Neural cell (in vitro differentiated cells): Measurements from ENCODE around the gene NAAA. TPM values are rescaled to one million over a fixed set of nuclear protein-coding genes. Genes with fewer than 3 reads are reported as not detected.

ENCODE experiments used
- H2AFZ ChIP-seq: fragments of 200-600, 300-800 bp; sonication (generic), shearing (Covaris generic); 2 replicates; pipeline ENCODE4 v1.6.0; 2014; ENCODE audit warnings: low read depth, mild to moderate bottlenecking, antibody characterized with exemption, low read length, moderate library complexity
- H3F3A ChIP-seq: fragments of 200-600 bp; shearing (Covaris generic); 2 replicates; pipeline ENCODE4 v1.6.1; 2016; ENCODE audit warnings: mild to moderate bottlenecking, moderate library complexity, mixed read lengths, antibody characterized with exemption, low read length; ENCODE audit not compliant: insufficient read depth, poor library complexity, severe bottlenecking
- H3K27ac ChIP-seq: fragments of 200-600, 300-800 bp; sonication (generic), shearing (Covaris generic); 2 replicates; pipeline ENCODE4 v1.5.1; 2014; ENCODE audit warnings: mild to moderate bottlenecking, low read length, moderate library complexity
- H3K27me3 ChIP-seq: fragments of 300-800, 200-600 bp; sonication (generic), shearing (Covaris generic); 2 replicates; pipeline ENCODE4 v1.6.0; 2014; ENCODE audit warnings: mild to moderate bottlenecking, low read depth, low read length, moderate library complexity; ENCODE audit not compliant: insufficient read depth
- H3K36me3 ChIP-seq: fragments of 300-800, 200-600 bp; sonication (generic), shearing (Covaris generic); 2 replicates; pipeline ENCODE4 v1.5.1; 2014; ENCODE audit warnings: mild to moderate bottlenecking, antibody characterized with exemption, low read length, moderate library complexity; ENCODE audit not compliant: insufficient read depth
- H3K4me2 ChIP-seq: fragments of 300-800, 200-600 bp; sonication (generic), shearing (Covaris generic); 2 replicates; pipeline ENCODE4 v1.6.0; 2014; ENCODE audit warnings: mild to moderate bottlenecking, low read length
- H3K4me3 ChIP-seq: fragments of 300-800, 200-600 bp; sonication (generic), shearing (Covaris generic); 2 replicates; pipeline ENCODE4 v1.5.1; 2014; ENCODE audit warnings: mild to moderate bottlenecking, low read length, moderate library complexity
- H3K79me2 ChIP-seq: fragments of 200-600 bp; shearing (Covaris generic); replicated peaks from 2 replicates; pipeline ENCODE4 v1.6.0; 2014; ENCODE audit warnings: mild to moderate bottlenecking, low read length, moderate library complexity; ENCODE audit not compliant: insufficient read depth
- H3K9ac ChIP-seq: fragments of 300-800, 200-600 bp; sonication (generic), shearing (Covaris generic); 2 replicates; pipeline ENCODE4 v1.6.1; 2016; ENCODE audit warnings: mild to moderate bottlenecking, low read length, mixed read lengths
- H3K9me2 ChIP-seq: fragments of 200-600 bp; shearing (Covaris generic); 2 replicates; pipeline ENCODE4 v1.6.1; 2016; ENCODE audit warnings: mild to moderate bottlenecking, low read length, mixed read lengths; ENCODE audit not compliant: insufficient read depth
- H3K9me3 ChIP-seq: fragments of 200-600, 300-800 bp; sonication (generic), shearing (Covaris generic); 2 replicates; pipeline ENCODE4 v1.6.1; 2016; ENCODE audit warnings: mild to moderate bottlenecking, mixed run types, low read length, moderate library complexity, mixed read lengths
- H4K20me1 ChIP-seq: fragments of 200-600 bp; shearing (Covaris generic); 2 replicates; pipeline ENCODE4 v1.6.1; 2016; ENCODE audit warnings: mild to moderate bottlenecking, mixed run types; ENCODE audit not compliant: insufficient read depth
- EP300 ChIP-seq: fragments of 450-650 bp; conservative IDR thresholded peaks from 2 replicates; pipeline ENCODE4 v1.6.1; 2014; ENCODE audit warnings: antibody characterized with exemption, mild to moderate bottlenecking, moderate library complexity; ENCODE audit not compliant: poor library complexity, severe bottlenecking
- EZH2 ChIP-seq: fragments of 200-600, 300-800 bp; shearing (Covaris generic), sonication (generic); IDR thresholded peaks from 2 replicates; pipeline ENCODE4 v1.6.1; 2014; ENCODE audit warnings: antibody characterized with exemption, low read length, borderline replicate concordance, mild to moderate bottlenecking; ENCODE audit not compliant: insufficient read depth, poor library complexity, severe bottlenecking
- MXI1 ChIP-seq: fragments of 450-650 bp; conservative IDR thresholded peaks from 2 replicates; pipeline ENCODE4 v1.6.1; 2014; ENCODE audit warnings: antibody characterized with exemption, mild to moderate bottlenecking; ENCODE audit not compliant: poor library complexity, severe bottlenecking
- POLR2AphosphoS5 ChIP-seq: IDR thresholded peaks from 2 replicates; pipeline ENCODE4 v1.6.1; 2012
- RAD21 ChIP-seq: fragments of 450-650 bp; conservative IDR thresholded peaks from 2 replicates; pipeline ENCODE4 v1.6.1; 2014; ENCODE audit warnings: antibody characterized with exemption, mild to moderate bottlenecking, moderate library complexity
- SMC3 ChIP-seq: fragments of 450-650 bp; conservative IDR thresholded peaks from 2 replicates; pipeline ENCODE4 v1.6.1; 2014; ENCODE audit warnings: antibody characterized with exemption, mild to moderate bottlenecking, moderate library complexity; ENCODE audit not compliant: poor library complexity
- TAF1 ChIP-seq: IDR thresholded peaks from 2 replicates; pipeline ENCODE4 v1.6.1; 2012; ENCODE audit warnings: low read depth
- polyA plus RNA-seq: library from polyadenylated mRNA; depleted of rRNA; stranded (reverse); fragments of >200 nt; gene quantifications from 2 replicates; pipeline ENCODE4 v1.2.3, GENCODE V29; 2014
- TF ChIP-seq, protein P1 (sequence below): fragments of 450-650 bp; IDR thresholded peaks from 2 replicates; pipeline ENCODE4 v1.5.1; 2014; ENCODE audit warnings: antibody characterized with exemption, mild to moderate bottlenecking, moderate library complexity; ENCODE audit not compliant: poor library complexity, severe bottlenecking
- TF ChIP-seq, protein P2 (sequence below): IDR thresholded peaks from 2 replicates; pipeline ENCODE4 v1.6.1; 2012; ENCODE audit warnings: borderline replicate concordance

The NAAA gene
- polyA plus RNA-seq, 1 donor from 2014 or later = 11.9 TPM

DNA sequence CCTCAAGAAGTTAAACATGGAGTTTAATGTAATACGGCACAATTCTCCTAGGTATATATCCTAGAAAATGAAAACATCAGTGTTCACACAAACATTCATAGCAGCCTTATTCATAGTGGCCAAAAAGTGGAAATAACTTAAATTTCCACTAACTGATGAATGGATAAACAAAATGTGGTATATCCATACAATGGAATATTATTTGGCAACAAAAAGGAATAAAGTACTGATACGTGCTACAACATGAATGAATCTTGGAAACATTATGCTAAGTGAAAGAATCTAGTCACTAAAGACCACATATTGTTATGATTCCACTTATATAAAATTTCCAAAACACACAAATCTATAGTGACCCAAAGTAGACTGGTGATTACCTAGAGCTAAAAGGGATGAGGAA is 35.4 kb upstream of the NAAA start:
- peaks cover 24% of the 10 kb centered on the region for H3K36me3 ChIP-seq

DNA sequence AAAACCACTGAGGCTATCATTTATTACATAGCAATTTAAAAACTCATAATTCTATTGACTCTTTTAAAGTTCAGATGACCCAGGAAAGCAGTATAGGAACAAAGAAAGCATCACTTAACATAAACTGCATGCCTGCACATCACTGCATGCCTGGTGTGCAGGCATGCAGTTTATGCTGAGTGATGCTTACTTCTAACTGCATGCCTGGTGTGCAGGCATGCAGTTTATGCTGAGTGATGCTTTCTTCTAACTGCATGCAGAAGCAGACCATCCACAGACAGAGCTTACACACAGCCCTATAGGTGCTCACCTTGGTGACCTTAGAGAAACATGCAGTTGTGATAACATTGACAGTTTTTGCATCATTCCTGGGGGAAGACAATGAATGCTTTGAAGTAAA is 33.0 kb upstream of the NAAA start:
- no peak overlapping the region for H2AFZ ChIP-seq
- H3K4me3 ChIP-seq = no peak overlapping the region
- no peak for TF ChIP-seq EP300
- no peak for TF ChIP-seq EZH2
- no peak for TF ChIP-seq RAD21
- TF ChIP-seq, protein P1, sequence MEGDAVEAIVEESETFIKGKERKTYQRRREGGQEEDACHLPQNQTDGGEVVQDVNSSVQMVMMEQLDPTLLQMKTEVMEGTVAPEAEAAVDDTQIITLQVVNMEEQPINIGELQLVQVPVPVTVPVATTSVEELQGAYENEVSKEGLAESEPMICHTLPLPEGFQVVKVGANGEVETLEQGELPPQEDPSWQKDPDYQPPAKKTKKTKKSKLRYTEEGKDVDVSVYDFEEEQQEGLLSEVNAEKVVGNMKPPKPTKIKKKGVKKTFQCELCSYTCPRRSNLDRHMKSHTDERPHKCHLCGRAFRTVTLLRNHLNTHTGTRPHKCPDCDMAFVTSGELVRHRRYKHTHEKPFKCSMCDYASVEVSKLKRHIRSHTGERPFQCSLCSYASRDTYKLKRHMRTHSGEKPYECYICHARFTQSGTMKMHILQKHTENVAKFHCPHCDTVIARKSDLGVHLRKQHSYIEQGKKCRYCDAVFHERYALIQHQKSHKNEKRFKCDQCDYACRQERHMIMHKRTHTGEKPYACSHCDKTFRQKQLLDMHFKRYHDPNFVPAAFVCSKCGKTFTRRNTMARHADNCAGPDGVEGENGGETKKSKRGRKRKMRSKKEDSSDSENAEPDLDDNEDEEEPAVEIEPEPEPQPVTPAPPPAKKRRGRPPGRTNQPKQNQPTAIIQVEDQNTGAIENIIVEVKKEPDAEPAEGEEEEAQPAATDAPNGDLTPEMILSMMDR = no peak
- TF ChIP-seq MXI1 = no peak
- TF ChIP-seq, protein P2, sequence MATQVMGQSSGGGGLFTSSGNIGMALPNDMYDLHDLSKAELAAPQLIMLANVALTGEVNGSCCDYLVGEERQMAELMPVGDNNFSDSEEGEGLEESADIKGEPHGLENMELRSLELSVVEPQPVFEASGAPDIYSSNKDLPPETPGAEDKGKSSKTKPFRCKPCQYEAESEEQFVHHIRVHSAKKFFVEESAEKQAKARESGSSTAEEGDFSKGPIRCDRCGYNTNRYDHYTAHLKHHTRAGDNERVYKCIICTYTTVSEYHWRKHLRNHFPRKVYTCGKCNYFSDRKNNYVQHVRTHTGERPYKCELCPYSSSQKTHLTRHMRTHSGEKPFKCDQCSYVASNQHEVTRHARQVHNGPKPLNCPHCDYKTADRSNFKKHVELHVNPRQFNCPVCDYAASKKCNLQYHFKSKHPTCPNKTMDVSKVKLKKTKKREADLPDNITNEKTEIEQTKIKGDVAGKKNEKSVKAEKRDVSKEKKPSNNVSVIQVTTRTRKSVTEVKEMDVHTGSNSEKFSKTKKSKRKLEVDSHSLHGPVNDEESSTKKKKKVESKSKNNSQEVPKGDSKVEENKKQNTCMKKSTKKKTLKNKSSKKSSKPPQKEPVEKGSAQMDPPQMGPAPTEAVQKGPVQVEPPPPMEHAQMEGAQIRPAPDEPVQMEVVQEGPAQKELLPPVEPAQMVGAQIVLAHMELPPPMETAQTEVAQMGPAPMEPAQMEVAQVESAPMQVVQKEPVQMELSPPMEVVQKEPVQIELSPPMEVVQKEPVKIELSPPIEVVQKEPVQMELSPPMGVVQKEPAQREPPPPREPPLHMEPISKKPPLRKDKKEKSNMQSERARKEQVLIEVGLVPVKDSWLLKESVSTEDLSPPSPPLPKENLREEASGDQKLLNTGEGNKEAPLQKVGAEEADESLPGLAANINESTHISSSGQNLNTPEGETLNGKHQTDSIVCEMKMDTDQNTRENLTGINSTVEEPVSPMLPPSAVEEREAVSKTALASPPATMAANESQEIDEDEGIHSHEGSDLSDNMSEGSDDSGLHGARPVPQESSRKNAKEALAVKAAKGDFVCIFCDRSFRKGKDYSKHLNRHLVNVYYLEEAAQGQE = no peak
- no peak for TF ChIP-seq TAF1
- H3K27ac ChIP-seq = no peak overlapping the region
- H3K4me2 ChIP-seq = no peak overlapping the region
- H3K79me2 ChIP-seq = no peaks in the 10 kb centered on the region
- H3F3A ChIP-seq = no peaks in the 10 kb centered on the region
- no peaks in the 10 kb centered on the region for H3K9me2 ChIP-seq
- no peak overlapping the region for H3K9ac ChIP-seq
- no peaks in the 10 kb centered on the region for H3K9me3 ChIP-seq
- no peaks in the 10 kb centered on the region for H4K20me1 ChIP-seq
- H3K36me3 ChIP-seq = peaks cover 33% of the 10 kb centered on the region
- no peaks in the 10 kb centered on the region for H3K27me3 ChIP-seq

More for the DNA sequence above, 35.4 kb upstream of the NAAA start:
- Histone ChIP-seq H2AFZ (no peak overlapping the region), H3K9me2 (no peaks in the 10 kb centered on the region), H3K79me2 (no peaks in the 10 kb centered on the region), H3K9ac (no peak overlapping the region), H4K20me1 (no peaks in the 10 kb centered on the region), H3K9me3 (no peaks in the 10 kb centered on the region), H3K27ac (no peak overlapping the region), H3F3A (no peaks in the 10 kb centered on the region), H3K4me2 (no peak overlapping the region), H3K4me3 (no peak overlapping the region), H3K27me3 (no peaks in the 10 kb centered on the region)
- TF ChIP-seq POLR2AphosphoS5 = no peak

DNA sequence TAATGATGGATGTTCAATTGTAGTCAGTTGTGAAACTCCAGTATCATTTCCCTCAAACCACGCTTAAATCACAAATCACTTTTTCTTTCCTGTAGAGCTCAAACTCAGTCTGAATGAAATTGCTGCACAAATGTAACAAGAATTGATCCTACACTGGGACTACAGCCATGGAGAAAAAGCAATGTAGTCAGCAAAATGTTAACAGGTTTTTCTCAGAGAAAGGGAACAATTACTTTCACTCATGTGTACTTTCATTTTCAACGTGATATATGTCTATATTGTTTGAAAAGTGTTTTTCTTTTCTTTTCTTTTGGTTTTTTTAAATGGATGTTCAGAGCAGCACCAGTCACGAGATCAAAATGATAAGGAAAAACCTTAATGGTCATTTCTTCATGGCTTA is 27.3 kb upstream of the NAAA start:
- Histone ChIP-seq H4K20me1 (no peaks in the 10 kb centered on the region), H3K4me2 (no peak overlapping the region), H3K79me2 (no peaks in the 10 kb centered on the region), H3K9me2 (no peaks in the 10 kb centered on the region), H3K27ac (no peak overlapping the region), H3K36me3 (peaks cover 25% of the 10 kb centered on the region), H3F3A (no peaks in the 10 kb centered on the region), H3K27me3 (no peaks in the 10 kb centered on the region), H3K9me3 (no peaks in the 10 kb centered on the region), H3K4me3 (no peak overlapping the region), H2AFZ (no peak overlapping the region), H3K9ac (no peak overlapping the region)
- no peak for TF ChIP-seq EZH2
- TF ChIP-seq, protein P1 = no peak
- no peak for TF ChIP-seq SMC3
